ENCODE measurements around the gene ADAMTS12. TPM values are rescaled to one million over a fixed set of nuclear protein-coding genes. Genes with fewer than 3 reads are reported as not detected.

ADAMTS12 gene
- total RNA-seq, 1 experiment from 2014 or later: 0.15 TPM

DNA sequence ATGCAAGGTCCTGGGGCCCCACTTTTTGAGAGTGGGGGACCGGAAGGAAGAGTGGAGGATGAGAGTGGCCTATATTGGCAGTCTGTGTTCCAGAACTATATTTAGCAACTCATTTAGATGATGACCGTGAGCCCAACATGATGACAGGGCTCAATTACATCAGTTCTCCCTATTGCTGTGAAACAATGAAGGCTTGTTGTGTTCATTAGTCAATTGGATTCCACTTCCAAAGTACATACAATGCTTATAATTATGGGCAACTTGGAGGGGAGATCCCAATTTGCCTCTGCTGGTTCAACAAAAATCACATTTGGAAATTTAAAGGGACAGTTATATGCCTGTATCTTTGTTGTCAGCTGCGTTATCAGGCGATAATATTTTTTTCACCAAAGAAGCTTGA is 360.0 kb downstream of the ADAMTS12 start:
- H3K36me3 ChIP-seq (ENCODE audit: control insufficient read depth, insufficient read depth, low read length): no peaks in the 10 kb centered on the region
- in situ Hi-C loops (cut with HindIII; ENCODE audit: low pct_unique_long_range_greater_than_20kb, low sequenced_read_pairs) (no loop called here), intact Hi-C loops (cut with micrococcal nuclease; ENCODE audit: unreplicated experiment) (no loop called here)
- CTCF ChIA-PET: no interaction called here
- DNase-seq (ENCODE audit: low read depth, low spot score) (no peak), ATAC-seq (no peak)
- H3K4me1 ChIP-seq (ENCODE audit: control insufficient read depth, insufficient read depth, low read length): no peaks in the 10 kb centered on the region
- no peak overlapping the region for H3K27ac ChIP-seq (ENCODE audit: low read length)
- POLR2A ChIA-PET: no interaction called here
- BruUV-seq (replicated peaks): no TSS peak
- TF ChIP-seq CTCF (IDR thresholded peaks at IDR 0.05) (no peak), TCF7L2 (IDR thresholded peaks at IDR 0.05; ENCODE audit: low read depth, low read length) (no peak), POLR2AphosphoS5 (IDR thresholded peaks at IDR 0.05; ENCODE audit: low read depth, low read length) (no peak), REST (IDR thresholded peaks at IDR 0.05; ENCODE audit: insufficient read depth in 1 of 2, low read depth in 2 of 2, low read length in 1 of 2) (no peak), SIN3A (IDR thresholded peaks at IDR 0.05; ENCODE audit: borderline replicate concordance, insufficient read depth, low read depth, low read length) (no peak)
- peaks cover 2% of the 10 kb centered on the region; the same call in 1 of the 2 replicates for H3K27me3 ChIP-seq (ENCODE audit: control insufficient read depth, insufficient read depth, low read length)
- H3K4me3 ChIP-seq (ENCODE audit: low read depth in 2 of 2, low read length in 2 of 2): no peak overlapping the region
- no peaks in the 10 kb centered on the region for H3K9me3 ChIP-seq (ENCODE audit: control insufficient read depth, insufficient read depth, low read depth, low read length)

- ATAC-seq (no peak), DNase-seq (ENCODE audit: low read depth, low spot score) (no peak)
- ChIA-PET CTCF (no interaction called here), POLR2A (no interaction called here)
- Histone ChIP-seq H3K36me3 (ENCODE audit: control insufficient read depth, insufficient read depth, low read length) (no peaks in the 10 kb centered on the region), H3K4me1 (ENCODE audit: control insufficient read depth, insufficient read depth, low read length) (no peaks in the 10 kb centered on the region), H3K27me3 (ENCODE audit: control insufficient read depth, insufficient read depth, low read length) (peaks cover 2% of the 10 kb centered on the region; the same call in 1 of the 2 replicates), H3K27ac (ENCODE audit: low read length) (no peak overlapping the region), H3K9me3 (ENCODE audit: control insufficient read depth, insufficient read depth, low read depth, low read length) (no peaks in the 10 kb centered on the region), H3K4me3 (ENCODE audit: low read depth in 2 of 2, low read length in 2 of 2) (no peak overlapping the region)
- TF ChIP-seq TCF7L2 (IDR thresholded peaks at IDR 0.05; ENCODE audit: low read depth, low read length): no peak
- TF ChIP-seq POLR2AphosphoS5 (IDR thresholded peaks at IDR 0.05; ENCODE audit: low read depth, low read length): no peak
- TF ChIP-seq CTCF (IDR thresholded peaks at IDR 0.05): no peak
- no peak for TF ChIP-seq SIN3A (IDR thresholded peaks at IDR 0.05; ENCODE audit: borderline replicate concordance, insufficient read depth, low read depth, low read length)
- TF ChIP-seq REST (IDR thresholded peaks at IDR 0.05; ENCODE audit: insufficient read depth in 1 of 2, low read depth in 2 of 2, low read length in 1 of 2): no peak
- no TSS peak for BruUV-seq (replicated peaks)
- in situ Hi-C loops (cut with HindIII; ENCODE audit: low pct_unique_long_range_greater_than_20kb, low sequenced_read_pairs): no loop called here
- intact Hi-C loops (cut with micrococcal nuclease; ENCODE audit: unreplicated experiment): no loop called here
These were observed 360.8 kb downstream of the ADAMTS12 start for GRCh38 chr5:33531037-33531298.
